Gastrocnemius medialis (tissue), 4 donors: ENCODE results near the gene RPS6KA2. TPM values are rescaled to one million over a fixed set of nuclear protein-coding genes. Genes with fewer than 3 reads are reported as not detected.

Source experiments
- ATAC-seq, 2 donors: fragments of 150-250 bp; one replicate each; pipeline ENCODE4 v1.9.1; 2016
- DNase-seq, 2 donors: peaks; one replicate each; pipeline ENCODE4 v3.0.0-alpha.2; 2019
- H3K27ac ChIP-seq, 4 donors: fragments of 200-600 bp; sonication (generic); 1 replicate in 1 of 4; 2 replicates in 3 of 4; pipeline ENCODE4 v1.5.1; 2016 to 2018; ENCODE audit warnings: mild to moderate bottlenecking in 2 of 4, moderate library complexity in 1 of 4
- H3K27me3 ChIP-seq, 3 donors: fragments of 200-600 bp; sonication (generic) in 2 of 3; 1 replicate in 1 of 3; 2 replicates in 2 of 3; pipeline versions ENCODE4 v1.5.1 to v1.6.0; 2016 to 2019; ENCODE audit warnings: mild to moderate bottlenecking in 1 of 3, moderate library complexity in 1 of 3
- H3K36me3 ChIP-seq, 2 donors: fragments of 200-600 bp; sonication (generic) in 1 of 2; one replicate each; pipeline ENCODE4 v1.5.1; 2017 to 2018
- H3K4me1 ChIP-seq, 2 donors: fragments of 200-600 bp; sonication (generic) in 1 of 2; one replicate each; pipeline ENCODE4 v1.5.1; 2016 to 2017; ENCODE audit warnings: mild to moderate bottlenecking in 2 of 2
- H3K4me3 ChIP-seq, 4 donors: fragments of 200-600 bp; sonication (generic) in 3 of 4; 1 replicate in 1 of 4; 2 replicates in 3 of 4; pipeline ENCODE4 v1.5.1; 2016 to 2019; ENCODE audit warnings: mild to moderate bottlenecking in 2 of 4
- H3K9me3 ChIP-seq, 3 donors: fragments of 200-600 bp; sonication (generic) in 2 of 3; 1 replicate in 1 of 3; 2 replicates in 2 of 3; pipeline ENCODE4 v1.5.1; 2016 to 2019
- POLR2A ChIP-seq, 2 donors: fragments of 450-650 bp; IDR thresholded peaks; one replicate each; pipeline ENCODE4 v1.6.1; 2017; ENCODE audit warnings: antibody characterized with exemption in 2 of 2, mild to moderate bottlenecking in 2 of 2, moderate library complexity in 2 of 2
- in situ Hi-C, 4 donors: fragments of 200-750 bp; cut with MboI; loops; one replicate each; pipeline versions ENCODE4 v1.15.0 to v1.8.0; 2017; ENCODE audit warnings: low sequenced_read_pairs in 4 of 4
- intact Hi-C: fragments of 100-400 bp; cut with DNase I; formaldehyde crosslinking; loops from one replicate; pipeline ENCODE4 v1.15.1; 2023; ENCODE audit warnings: low total_unique reads
- total RNA-seq, 4 donors: library from RNA; depleted of rRNA; stranded (reverse); fragments of >200 nt; gene quantifications; one replicate each; pipeline versions ENCODE4 v1.1.0 to v1.2.3, GENCODE V29; 2016
- TF ChIP-seq, protein P1 (sequence below), 5 experiments: fragments of 450-650 bp in 3 of 5; fragments of 200-600 bp in 2 of 5; sonication (generic) in 2 of 5; IDR thresholded peaks in 4 of 5; conservative IDR thresholded peaks in 1 of 5; 1 replicate in 4 of 5; 2 replicates in 1 of 5; pipeline ENCODE4 v1.5.1; 2016 to 2019; ENCODE audit warnings: antibody characterized with exemption in 5 of 5, mild to moderate bottlenecking in 3 of 5, moderate library complexity in 3 of 5

The RPS6KA2 gene
- total RNA-seq, 4 donors from 2014 or later, result 18.7 to 35.7 (median 27.4) TPM

DNA sequence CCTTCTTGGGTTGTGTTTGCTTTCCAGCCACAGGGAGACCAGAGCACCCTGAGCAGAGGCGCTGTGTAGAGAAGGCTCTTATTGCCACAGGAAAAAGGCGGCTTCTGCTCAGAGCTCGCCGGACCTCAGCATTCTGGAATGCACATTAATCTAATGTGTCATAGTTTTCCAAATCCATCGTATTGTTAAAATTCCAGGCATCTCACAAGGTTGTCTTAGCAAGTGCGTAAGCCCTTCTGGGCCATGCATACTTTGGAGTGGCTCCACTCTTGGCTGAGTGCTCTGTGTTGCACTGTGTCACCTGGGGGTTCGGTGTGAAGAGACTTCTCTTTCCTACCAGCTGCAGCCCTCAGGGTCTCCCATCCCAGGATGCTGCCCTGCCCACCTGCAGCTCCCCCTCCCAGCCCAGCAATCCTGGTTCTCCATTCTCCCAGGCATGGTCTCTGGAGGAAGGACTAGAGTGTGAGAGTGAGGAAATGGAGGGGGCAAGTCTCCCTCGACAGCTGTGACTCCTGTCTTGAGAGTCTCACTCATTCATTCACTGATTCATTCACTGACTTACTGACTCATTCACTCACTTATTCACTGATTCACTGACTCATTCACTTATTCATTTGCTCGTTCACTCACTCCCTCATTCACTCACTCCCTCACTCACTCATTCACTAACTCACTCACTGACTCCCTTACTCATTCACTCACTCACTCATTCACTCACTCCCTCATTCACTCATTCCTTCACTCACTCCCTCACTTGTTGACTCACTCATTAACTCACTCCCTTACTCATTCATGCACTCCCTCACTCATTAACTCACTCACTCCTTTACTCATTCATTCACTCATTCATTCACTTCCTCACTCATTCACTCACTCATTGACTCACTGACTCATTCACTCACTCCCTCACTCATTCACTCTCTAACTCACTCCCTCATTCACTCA lies 160.6 kb downstream of the RPS6KA2 start:
- ATAC-seq (no peak), DNase-seq (no peak)
- Histone ChIP-seq H3K27ac (no peak overlapping the region), H3K27me3 (no peaks in the 10 kb centered on the region), H3K9me3 (no peaks in the 10 kb centered on the region), H3K4me3 (no peak overlapping the region), H3K4me1 (peaks cover 0 to under 1% of the 10 kb centered on the region in 2 donors), H3K36me3 (no peaks in the 10 kb centered on the region)
- in situ Hi-C loops (no loop called here), intact Hi-C loops (no loop called here)
- TF ChIP-seq, protein P1, sequence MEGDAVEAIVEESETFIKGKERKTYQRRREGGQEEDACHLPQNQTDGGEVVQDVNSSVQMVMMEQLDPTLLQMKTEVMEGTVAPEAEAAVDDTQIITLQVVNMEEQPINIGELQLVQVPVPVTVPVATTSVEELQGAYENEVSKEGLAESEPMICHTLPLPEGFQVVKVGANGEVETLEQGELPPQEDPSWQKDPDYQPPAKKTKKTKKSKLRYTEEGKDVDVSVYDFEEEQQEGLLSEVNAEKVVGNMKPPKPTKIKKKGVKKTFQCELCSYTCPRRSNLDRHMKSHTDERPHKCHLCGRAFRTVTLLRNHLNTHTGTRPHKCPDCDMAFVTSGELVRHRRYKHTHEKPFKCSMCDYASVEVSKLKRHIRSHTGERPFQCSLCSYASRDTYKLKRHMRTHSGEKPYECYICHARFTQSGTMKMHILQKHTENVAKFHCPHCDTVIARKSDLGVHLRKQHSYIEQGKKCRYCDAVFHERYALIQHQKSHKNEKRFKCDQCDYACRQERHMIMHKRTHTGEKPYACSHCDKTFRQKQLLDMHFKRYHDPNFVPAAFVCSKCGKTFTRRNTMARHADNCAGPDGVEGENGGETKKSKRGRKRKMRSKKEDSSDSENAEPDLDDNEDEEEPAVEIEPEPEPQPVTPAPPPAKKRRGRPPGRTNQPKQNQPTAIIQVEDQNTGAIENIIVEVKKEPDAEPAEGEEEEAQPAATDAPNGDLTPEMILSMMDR (IDR thresholded peaks at IDR 0.05 in 4 of 5, conservative IDR thresholded peaks at IDR 0.05 in 1 of 5), result no peak
- TF ChIP-seq POLR2A (IDR thresholded peaks at IDR 0.05), result no peak

DNA sequence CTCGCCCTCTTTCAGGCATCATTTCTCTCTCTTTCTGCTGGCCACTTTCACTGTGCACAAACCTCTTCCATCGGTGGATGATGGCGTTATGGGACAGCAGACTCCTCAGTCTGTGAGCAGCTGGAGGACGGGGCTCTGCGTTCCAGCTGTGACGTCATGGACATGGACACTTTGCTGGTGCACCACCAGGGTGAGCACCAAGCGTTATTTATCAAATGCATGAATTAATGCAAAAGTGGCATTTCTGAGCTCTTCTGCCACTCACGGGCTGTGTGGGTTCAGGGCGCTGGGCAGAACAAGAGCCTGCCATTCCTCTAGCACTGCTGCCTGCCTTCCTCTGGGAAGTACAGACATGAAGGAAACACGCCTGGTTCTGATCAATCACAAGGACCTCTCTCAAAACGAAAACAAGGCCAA lies 161.4 kb downstream of the RPS6KA2 start:
- no peak for ATAC-seq
- H3K4me3 ChIP-seq, result no peak overlapping the region

DNA sequence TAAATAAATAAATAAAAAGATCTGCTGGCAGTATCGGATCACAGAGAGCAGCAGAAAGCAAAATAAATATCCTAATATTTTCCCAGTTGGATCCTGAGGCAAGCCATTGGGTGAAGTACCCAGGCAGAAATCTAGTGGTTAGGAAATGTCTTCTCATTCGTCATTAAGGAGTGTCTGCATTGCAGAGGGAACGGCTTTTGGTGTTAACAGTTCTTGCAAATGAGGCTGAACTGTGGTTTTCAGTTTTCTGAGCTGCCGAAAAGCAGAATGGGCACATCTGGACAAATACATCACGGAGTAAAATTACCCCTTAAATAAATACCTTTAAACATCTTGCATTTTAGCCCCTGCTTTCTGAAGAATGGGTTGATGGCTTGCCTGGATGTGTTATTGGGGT lies 162.1 kb downstream of the RPS6KA2 start:
- Histone ChIP-seq H3K4me1 (no peaks in the 10 kb centered on the region), H3K9me3 (no peaks in the 10 kb centered on the region), H3K4me3 (no peak overlapping the region), H3K27ac (no peak overlapping the region), H3K27me3 (no peaks in the 10 kb centered on the region), H3K36me3 (no peaks in the 10 kb centered on the region)
- intact Hi-C loops (no loop called here), in situ Hi-C loops (no loop called here)
- DNase-seq (no peak), ATAC-seq (no peak)
- TF ChIP-seq, protein P1 (IDR thresholded peaks at IDR 0.05 in 4 of 5, conservative IDR thresholded peaks at IDR 0.05 in 1 of 5), result no peak
- no peak for TF ChIP-seq POLR2A (IDR thresholded peaks at IDR 0.05)

More for the DNA sequence above, 161.4 kb downstream of the RPS6KA2 start:
- H3K27me3 ChIP-seq, result no peaks in the 10 kb centered on the region
- TF ChIP-seq POLR2A (IDR thresholded peaks at IDR 0.05), result no peak
- TF ChIP-seq, protein P1 (IDR thresholded peaks at IDR 0.05 in 4 of 5, conservative IDR thresholded peaks at IDR 0.05 in 1 of 5), result peak in 1 of 5 experiments; percentile 12
- intact Hi-C loops (no loop called here), in situ Hi-C loops (no loop called here)
- no peak overlapping the region for H3K27ac ChIP-seq
- no peaks in the 10 kb centered on the region for H3K4me1 ChIP-seq
- DNase-seq, result no peak
- H3K36me3 ChIP-seq, result no peaks in the 10 kb centered on the region
- no peaks in the 10 kb centered on the region for H3K9me3 ChIP-seq

DNA sequence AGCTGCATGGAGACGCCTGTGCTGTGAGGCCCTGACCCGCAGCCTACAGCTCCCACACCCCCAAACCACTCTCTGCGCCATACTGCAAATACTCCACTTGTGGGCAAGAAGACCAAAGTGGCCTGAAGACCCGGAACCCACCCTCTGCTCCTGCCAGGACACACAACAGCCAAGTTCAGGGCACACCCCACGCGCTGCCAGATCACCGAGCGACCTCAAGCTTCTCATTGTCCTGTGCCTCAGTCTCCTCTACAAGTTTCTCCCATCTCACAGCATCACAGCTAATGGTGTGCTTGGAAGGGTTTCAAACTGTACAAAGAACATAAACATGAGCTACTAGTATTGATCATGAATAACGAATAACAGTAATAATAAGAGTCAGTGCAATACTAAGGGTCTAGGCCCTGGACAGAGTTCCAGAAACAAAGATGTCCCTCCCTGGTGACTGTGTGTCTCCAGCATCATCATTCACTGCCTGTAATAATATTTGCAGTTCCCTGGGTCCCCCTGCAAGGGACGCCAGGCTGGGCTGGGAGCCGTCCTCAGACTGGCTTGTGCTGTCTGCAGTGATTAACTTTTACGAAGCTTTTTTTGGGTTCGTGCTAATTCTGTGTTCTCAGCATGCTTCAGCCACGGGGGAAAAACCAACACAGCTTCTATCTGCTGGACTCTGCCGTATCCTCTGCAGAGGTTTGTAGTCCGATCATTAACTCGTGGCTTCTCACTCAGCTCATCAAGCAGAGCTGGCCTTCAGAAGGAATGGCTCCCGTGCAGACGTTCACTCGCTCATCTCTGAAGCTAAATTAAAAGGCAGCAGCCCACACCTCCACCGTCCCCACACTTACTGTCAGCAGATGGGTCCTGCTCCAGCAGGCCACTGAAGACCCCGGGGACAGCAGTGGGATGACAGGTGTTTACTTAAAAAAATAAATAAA lies 162.7 kb downstream of the RPS6KA2 start:
- in situ Hi-C loops (no loop called here), intact Hi-C loops (no loop called here)
- Histone ChIP-seq H3K36me3 (peaks cover 0 to 2% of the 10 kb centered on the region in 2 donors), H3K4me1 (no peaks in the 10 kb centered on the region), H3K9me3 (no peaks in the 10 kb centered on the region), H3K27me3 (no peaks in the 10 kb centered on the region), H3K27ac (no peak overlapping the region), H3K4me3 (no peak overlapping the region)
- DNase-seq, result no peak
- no peak for ATAC-seq
- TF ChIP-seq, protein P1 (IDR thresholded peaks at IDR 0.05 in 4 of 5, conservative IDR thresholded peaks at IDR 0.05 in 1 of 5), result no peak
- TF ChIP-seq POLR2A (IDR thresholded peaks at IDR 0.05), result no peak
